GM18526 (cell line): ENCODE data around the gene SLC22A7.

ENCODE experiments used
- POLR2A ChIP-seq: IDR thresholded peaks from 3 replicates; pipeline ENCODE4 v1.6.1; 2011; ENCODE audit not compliant: insufficient read length; ENCODE audit errors: extremely low read depth

Gene SLC22A7

GRCh38 chr6:43274127-43274915 lies 23.7 kb upstream of the SLC22A7 start:
- no peak for TF ChIP-seq POLR2A

GRCh38 chr6:43274916-43275597 lies 23.0 kb upstream of the SLC22A7 start:
- no peak for TF ChIP-seq POLR2A

DNA sequence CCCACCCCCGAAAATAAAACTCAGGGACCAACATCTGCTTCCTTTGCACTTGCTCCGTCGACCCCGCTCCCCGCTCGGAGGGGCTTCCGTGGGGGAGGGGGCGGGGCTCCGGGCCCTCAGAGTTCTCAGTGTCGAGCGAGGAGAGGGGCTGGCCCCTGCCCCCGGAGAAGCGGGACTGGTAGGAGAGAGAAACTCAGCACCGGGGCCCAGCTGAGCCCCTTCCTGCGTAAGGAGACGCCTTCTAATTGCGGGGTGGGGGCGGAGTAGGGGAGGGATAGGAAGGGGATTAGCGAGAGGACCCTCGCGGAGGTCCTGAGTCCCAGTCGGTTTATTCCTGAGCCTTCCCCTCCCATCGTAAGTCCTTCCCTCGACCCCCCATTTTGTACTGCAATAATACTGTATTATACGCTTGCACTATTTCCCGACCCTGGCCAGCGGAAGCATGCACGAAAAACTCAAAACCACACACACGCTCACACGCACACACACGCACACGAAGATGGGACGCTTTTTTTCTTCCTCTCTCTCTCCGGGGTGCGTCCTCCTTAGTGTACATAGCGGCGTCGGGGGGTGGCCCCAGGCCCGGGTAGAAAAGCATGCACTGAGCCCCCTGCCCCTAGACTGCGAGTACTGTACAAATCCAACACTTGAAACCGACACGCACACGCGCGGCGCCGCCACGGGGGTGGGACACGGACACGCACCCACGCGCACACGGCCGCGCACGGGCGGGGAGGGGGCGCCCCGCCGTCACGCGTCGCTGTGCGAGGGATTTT lies 22.1 kb upstream of the SLC22A7 start:
- no peak for TF ChIP-seq POLR2A

DNA sequence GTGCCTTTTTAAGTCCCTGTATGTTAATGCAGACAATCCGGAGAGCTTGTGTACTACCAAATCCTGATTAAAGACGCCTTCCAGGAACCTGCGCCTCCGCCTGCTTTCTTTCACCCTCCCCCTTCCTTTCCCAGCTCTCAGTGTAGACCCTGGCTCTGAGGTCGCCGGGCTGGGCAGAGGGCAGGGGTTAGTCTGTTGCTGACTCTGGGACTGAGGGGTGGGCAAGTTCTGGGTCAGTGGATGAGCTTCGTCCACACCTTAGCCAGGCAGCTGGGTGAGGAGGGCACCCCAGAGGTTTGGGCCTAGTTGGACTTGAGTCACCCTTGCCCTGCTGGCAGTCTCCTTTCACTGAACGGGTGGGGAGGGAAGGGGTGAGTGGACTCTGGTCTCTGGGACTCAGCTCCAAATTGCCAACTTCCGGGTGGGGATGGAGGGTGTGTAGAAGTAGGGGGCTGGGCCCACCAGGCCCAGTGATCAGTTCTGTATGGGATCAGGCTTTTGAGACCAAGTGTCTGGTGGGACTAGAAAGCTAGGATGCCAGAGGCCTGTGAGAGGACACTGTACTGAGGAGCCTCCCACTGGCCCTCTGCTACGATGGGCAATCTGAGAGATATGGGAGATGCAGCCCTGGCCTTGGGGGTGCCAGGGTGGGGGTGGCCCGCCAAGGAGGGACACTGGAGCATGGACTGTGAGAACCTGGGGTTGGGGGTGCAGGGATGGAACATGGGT lies 21.3 kb upstream of the SLC22A7 start:
- no peak for TF ChIP-seq POLR2A

DNA sequence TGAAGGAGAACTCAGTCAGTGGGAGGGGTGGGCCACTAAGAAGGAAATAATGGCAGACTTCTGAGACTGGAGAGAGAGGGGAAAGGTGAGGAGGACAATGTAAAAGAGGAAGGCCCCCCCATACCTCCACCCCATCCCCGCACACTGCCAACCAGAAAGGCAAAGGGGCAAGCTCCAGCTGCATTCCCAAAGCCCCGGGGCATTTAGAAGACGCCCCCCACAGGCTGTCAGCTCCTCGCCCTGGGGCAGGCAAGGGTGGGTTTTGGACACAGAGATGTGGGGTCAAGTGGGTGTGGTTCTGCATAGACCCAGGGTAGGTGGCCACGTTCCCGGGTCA lies 20.8 kb upstream of the SLC22A7 start:
- no peak for TF ChIP-seq POLR2A

- no peak for TF ChIP-seq POLR2A
Observed at GRCh38 chr6:43277643-43278523, 20.2 kb upstream of the SLC22A7 start.

DNA sequence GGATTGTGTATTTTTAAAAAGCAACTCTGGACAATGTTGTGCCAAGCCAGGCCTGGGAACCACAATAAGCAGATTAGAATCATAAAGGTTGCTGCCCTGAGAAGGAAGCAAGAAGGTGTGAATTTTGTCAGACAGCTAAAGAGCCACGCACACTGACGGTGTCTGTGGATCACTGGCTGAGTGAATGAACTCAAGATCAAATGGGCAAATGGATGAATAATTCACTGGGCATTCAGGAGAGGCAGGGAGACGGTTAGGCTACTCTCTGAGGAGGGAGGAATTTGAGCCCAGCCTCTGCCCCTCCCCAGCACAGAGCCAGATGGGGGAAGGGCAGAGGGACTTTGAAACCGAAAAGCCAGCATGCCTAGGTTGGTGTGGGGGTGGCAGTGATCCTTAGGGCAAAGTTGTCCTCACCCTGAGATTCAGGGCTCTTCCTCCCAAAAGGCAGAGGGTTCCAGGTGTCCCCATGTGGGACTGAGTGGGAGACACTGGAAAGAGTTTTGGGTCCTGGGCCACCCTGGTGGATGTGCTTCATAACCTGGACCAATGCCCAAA lies 19.5 kb upstream of the SLC22A7 start:
- TF ChIP-seq POLR2A, result no peak

DNA sequence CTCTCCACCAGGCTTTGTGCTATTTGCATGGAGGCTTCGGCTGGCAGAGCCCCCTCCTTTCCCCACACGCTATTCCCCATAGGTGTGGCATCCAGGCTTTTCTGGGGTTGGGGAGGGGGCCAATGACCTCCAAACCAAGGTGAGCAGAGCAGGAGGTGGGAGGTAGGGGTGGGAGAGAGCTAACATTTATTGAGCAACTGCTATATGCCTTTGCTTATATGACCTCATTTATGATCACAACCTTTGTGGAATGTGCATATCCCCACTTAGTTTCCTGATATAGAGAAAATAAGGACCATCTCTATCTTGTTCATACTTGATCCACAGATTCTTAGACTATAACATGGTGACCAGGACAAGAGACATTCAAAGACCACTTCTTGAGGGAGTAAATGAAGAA lies 17.8 kb upstream of the SLC22A7 start:
- TF ChIP-seq POLR2A, result no peak

GRCh38 chr6:43282060-43282459 lies 16.0 kb upstream of the SLC22A7 start:
- TF ChIP-seq POLR2A, result no peak

DNA sequence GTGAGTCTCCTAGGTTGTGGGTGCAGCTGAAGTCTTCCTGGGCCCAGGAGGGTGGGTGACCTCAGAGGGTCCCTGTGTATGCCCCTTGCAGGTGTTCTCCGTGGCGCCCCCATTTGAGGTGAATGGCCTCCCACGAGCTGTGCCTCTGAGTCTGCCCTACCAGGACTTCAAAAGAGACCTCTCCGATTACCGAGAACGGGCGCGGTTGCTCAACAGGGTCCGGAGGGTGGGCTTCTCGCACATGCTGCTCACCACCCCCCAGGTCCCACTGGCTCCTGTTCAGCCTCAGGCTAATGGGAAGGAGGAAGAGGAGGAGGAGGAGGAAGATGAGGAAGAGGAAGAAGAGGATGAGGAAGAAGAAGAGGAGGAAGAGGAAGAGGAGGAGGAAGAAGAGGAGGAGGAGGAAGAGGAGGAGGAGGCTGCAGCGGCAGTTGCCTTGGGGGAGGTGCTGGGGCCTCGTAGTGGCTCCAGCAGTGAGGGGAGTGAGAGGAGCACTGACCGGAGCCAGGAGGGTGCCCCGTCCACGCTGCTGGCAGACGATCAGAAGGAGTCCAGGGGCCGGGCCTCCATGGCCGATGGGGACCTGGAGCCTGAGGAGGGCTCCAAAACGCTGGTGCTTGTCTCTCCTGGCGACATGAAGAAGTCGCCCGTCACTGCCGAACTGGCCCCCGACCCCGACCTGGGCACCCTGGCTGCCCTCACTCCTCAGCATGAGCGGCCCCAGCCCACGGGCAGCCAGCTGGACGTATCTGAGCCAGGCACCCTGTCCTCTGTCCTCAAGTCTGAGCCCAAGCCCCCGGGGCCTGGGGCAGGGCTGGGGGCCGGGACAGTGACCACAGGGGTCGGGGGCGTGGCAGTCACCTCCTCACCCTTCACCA lies 15.2 kb upstream of the SLC22A7 start:
- no peak for TF ChIP-seq POLR2A

DNA sequence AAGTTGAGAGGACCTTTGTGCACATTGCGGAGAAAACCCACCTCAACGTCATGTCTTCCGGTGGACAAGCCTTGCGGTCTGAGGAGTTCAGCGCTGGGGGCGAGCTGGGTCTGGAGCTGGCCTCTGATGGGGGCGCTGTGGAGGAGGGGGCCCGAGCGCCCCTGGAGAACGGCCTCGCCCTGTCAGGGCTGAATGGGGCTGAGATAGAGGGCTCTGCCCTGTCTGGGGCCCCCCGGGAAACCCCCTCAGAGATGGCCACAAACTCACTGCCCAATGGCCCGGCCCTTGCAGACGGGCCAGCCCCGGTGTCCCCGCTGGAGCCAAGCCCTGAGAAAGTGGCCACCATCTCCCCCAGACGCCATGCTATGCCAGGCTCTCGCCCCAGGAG lies 14.6 kb upstream of the SLC22A7 start:
- TF ChIP-seq POLR2A, result no peak

DNA sequence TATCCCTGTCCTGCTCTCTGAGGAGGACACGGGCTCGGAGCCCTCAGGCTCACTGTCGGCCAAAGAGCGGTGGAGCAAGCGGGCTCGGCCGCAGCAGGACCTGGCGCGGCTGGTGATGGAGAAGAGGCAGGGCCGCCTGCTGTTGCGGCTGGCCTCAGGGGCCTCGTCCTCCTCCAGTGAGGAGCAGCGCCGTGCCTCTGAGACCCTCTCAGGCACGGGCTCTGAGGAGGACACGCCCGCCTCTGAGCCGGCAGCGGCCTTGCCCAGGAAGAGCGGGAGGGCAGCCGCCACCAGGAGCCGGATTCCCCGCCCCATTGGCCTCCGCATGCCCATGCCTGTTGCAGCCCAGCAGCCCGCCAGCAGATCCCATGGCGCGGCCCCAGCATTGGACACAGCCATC lies 14.2 kb upstream of the SLC22A7 start:
- no peak for TF ChIP-seq POLR2A
